Liver (tissue), 9 donors: ENCODE measurements around the gene RBMS3. TPM values are rescaled to one million over a fixed set of nuclear protein-coding genes. Genes with fewer than 3 reads are reported as not detected.

Source experiments
- DNase-seq: peaks from one replicate; pipeline ENCODE4 v3.0.0-alpha.2; 2017; ENCODE audit warnings: low spot score
- H3K27ac ChIP-seq, 2 donors: one replicate each; pipeline ENCODE4 v1.7.0; 2013; ENCODE audit warnings: inconsistent platforms in 2 of 2, low read length in 2 of 2, control low read depth in 1 of 2, low read depth in 1 of 2, mild to moderate bottlenecking in 1 of 2
- H3K27me3 ChIP-seq, 4 donors: one replicate each; pipeline versions ENCODE4 v1.6.1 to v1.7.0; 2013; ENCODE audit warnings: low read length in 3 of 4, inconsistent platforms in 1 of 4, mild to moderate bottlenecking in 1 of 4, moderate library complexity in 1 of 4; ENCODE audit not compliant: control insufficient read depth in 4 of 4, insufficient read depth in 4 of 4
- H3K36me3 ChIP-seq, 4 donors: one replicate each; pipeline versions ENCODE4 v1.6.1 to v1.7.0; 2013; ENCODE audit warnings: low read length in 3 of 4, mild to moderate bottlenecking in 3 of 4, low read depth in 1 of 4, moderate library complexity in 1 of 4; ENCODE audit not compliant: control insufficient read depth in 4 of 4, insufficient read depth in 3 of 4
- H3K4me1 ChIP-seq, 4 donors: one replicate each; pipeline versions ENCODE4 v1.6.1 to v1.7.0; 2013; ENCODE audit warnings: low read length in 3 of 4, mild to moderate bottlenecking in 3 of 4, moderate library complexity in 1 of 4; ENCODE audit not compliant: control insufficient read depth in 4 of 4, insufficient read depth in 4 of 4
- H3K4me3 ChIP-seq, 3 donors: one replicate each; pipeline versions ENCODE4 v1.6.1 to v1.7.0; 2013; ENCODE audit warnings: low read length in 3 of 3, control low read depth in 1 of 3, low read depth in 1 of 3, mild to moderate bottlenecking in 1 of 3
- H3K9ac ChIP-seq, 2 donors: one replicate each; pipeline ENCODE4 v1.7.0; 2013; ENCODE audit warnings: low read length in 2 of 2, mild to moderate bottlenecking in 2 of 2, moderate library complexity in 2 of 2, control low read depth in 1 of 2, low read depth in 1 of 2
- H3K9me3 ChIP-seq, 4 donors: one replicate each; pipeline versions ENCODE4 v1.6.1 to v1.7.0; 2013; ENCODE audit warnings: low read length in 3 of 4; ENCODE audit not compliant: control insufficient read depth in 4 of 4
- EGR1 ChIP-seq, 2 donors: IDR thresholded peaks; 2 replicates each; pipeline ENCODE4 v1.6.1; 2016 to 2018; ENCODE audit warnings: antibody characterized with exemption in 2 of 2, low read depth in 2 of 2
- FOXA2 ChIP-seq: IDR thresholded peaks from 2 replicates; pipeline ENCODE4 v1.6.1; 2016; ENCODE audit warnings: antibody characterized with exemption
- GABPA ChIP-seq, 2 donors: IDR thresholded peaks in 1 of 2; conservative IDR thresholded peaks in 1 of 2; 2 replicates each; pipeline ENCODE4 v1.6.1; 2016; ENCODE audit warnings: antibody characterized with exemption in 2 of 2, mild to moderate bottlenecking in 1 of 2, moderate library complexity in 1 of 2
- HNF4A ChIP-seq, 2 donors: conservative IDR thresholded peaks; 2 replicates each; pipeline ENCODE4 v1.6.1; 2016; ENCODE audit warnings: antibody characterized with exemption in 2 of 2, mild to moderate bottlenecking in 2 of 2
- HNF4G ChIP-seq: IDR thresholded peaks from 2 replicates; pipeline ENCODE4 v1.6.1; 2016; ENCODE audit warnings: antibody characterized with exemption
- JUND ChIP-seq, 2 donors: IDR thresholded peaks; 2 replicates each; pipeline ENCODE4 v1.6.1; 2016; ENCODE audit warnings: antibody characterized with exemption in 2 of 2
- MAX ChIP-seq: IDR thresholded peaks from 2 replicates; pipeline ENCODE4 v1.6.1; 2016; ENCODE audit warnings: antibody characterized with exemption
- NR2F2 ChIP-seq: IDR thresholded peaks from 2 replicates; pipeline ENCODE4 v1.6.1; 2016; ENCODE audit warnings: antibody characterized with exemption
- RAD21 ChIP-seq, 2 donors: IDR thresholded peaks; 2 replicates each; pipeline ENCODE4 v1.6.1; 2016; ENCODE audit warnings: antibody characterized with exemption in 2 of 2, mild to moderate bottlenecking in 2 of 2
- REST ChIP-seq: IDR thresholded peaks from 2 replicates; pipeline ENCODE4 v1.6.1; 2016; ENCODE audit warnings: antibody characterized with exemption, mild to moderate bottlenecking
- RXRA ChIP-seq, 2 donors: IDR thresholded peaks; 2 replicates each; pipeline ENCODE4 v1.6.1; 2017 to 2018; ENCODE audit warnings: antibody characterized with exemption in 2 of 2, mild to moderate bottlenecking in 1 of 2
- SP1 ChIP-seq: IDR thresholded peaks from 2 replicates; pipeline ENCODE4 v1.6.1; 2018; ENCODE audit warnings: antibody characterized with exemption, mild to moderate bottlenecking
- TAF1 ChIP-seq: conservative IDR thresholded peaks from 2 replicates; pipeline ENCODE4 v1.6.1; 2016; ENCODE audit warnings: antibody characterized with exemption, mild to moderate bottlenecking
- YY1 ChIP-seq: IDR thresholded peaks from 2 replicates; pipeline ENCODE4 v1.6.1; 2016; ENCODE audit warnings: antibody characterized with exemption, mild to moderate bottlenecking
- ZBTB33 ChIP-seq: IDR thresholded peaks from 2 replicates; pipeline ENCODE4 v1.6.1; 2016; ENCODE audit warnings: antibody characterized with exemption
- WGBS: extraction: QIAGEN DNeasy Blood & Tissue Kit; methylation state at CpG from one replicate; pipeline ENCODE4 v1.1.7; 2013; 5-methylcytosine and 5-hydroxymethylcytosine counted together
- polyA plus RNA-seq, 2 donors: library from polyadenylated mRNA; stranded (reverse) in 1 of 2; unstranded in 1 of 2; fragments of 200-250 nt in 1 of 2; fragments of >200 nt in 1 of 2; fragmentation: Nextera tagmentation in 1 of 2; extraction: Ambion mirVana in 1 of 2; gene quantifications; one replicate each; pipeline versions ENCODE4 v1.2.1 to v1.2.3, GENCODE V29; 2013 to 2015
- total RNA-seq, 2 donors: library from RNA; depleted of rRNA; stranded (reverse); fragments of >200 nt; gene quantifications; one replicate each; pipeline ENCODE4 v1.2.3, GENCODE V29; 2014
- TF ChIP-seq, protein P1 (sequence below): IDR thresholded peaks from 2 replicates; pipeline ENCODE4 v1.6.1; 2016; ENCODE audit warnings: antibody characterized with exemption
- TF ChIP-seq, protein P2 (sequence below): fragments of 150-350 bp; IDR thresholded peaks from 2 replicates; pipeline ENCODE4 v1.5.1; 2017; ENCODE audit warnings: improper control_type of control experiment, low read depth, low read length; ENCODE audit not compliant: missing input control
- donor health status: healthy.
- donor health status: healthy.
- donor health status: healthy.
- donor health status: healthy.
- donor health status: healthy.

The RBMS3 gene
- total and polyA plus RNA-seq, 4 donors = 1.2 to 14.9 (median 9.3) TPM

- no peak for TF ChIP-seq RAD21 (IDR thresholded peaks at IDR 0.05)
- TF ChIP-seq FOXA2 = no peak
- TF ChIP-seq SP1 = no peak
- H3K4me3 ChIP-seq = no peak overlapping the region
- peaks cover 0 to 9% (median 1%) of the 10 kb centered on the region in 4 donors for H3K4me1 ChIP-seq
- H3K9me3 ChIP-seq = no peaks in the 10 kb centered on the region
- peak overlapping the region in 1 of 2 donors; percentile 58 for H3K27ac ChIP-seq
- no peak for DNase-seq
- no peaks in the 10 kb centered on the region for H3K36me3 ChIP-seq
- H3K9ac ChIP-seq = peak overlapping the region in 1 of 2 donors; percentile 29
- WGBS = 16% methylated on average over 4 of the region's 4 CpGs
- peaks cover 0 to 8% (median under 1%) of the 10 kb centered on the region in 4 donors for H3K27me3 ChIP-seq
Measured at GRCh38 chr3:29285471-29286071, 4.7 kb downstream of the RBMS3 start.

- H3K27me3 ChIP-seq = no peaks in the 10 kb centered on the region
- 70% methylated on average over 5 of the region's 5 CpGs for WGBS
- no peak overlapping the region for H3K4me3 ChIP-seq
- H3K4me1 ChIP-seq = peaks cover 0 to 9% (median 7%) of the 10 kb centered on the region in 4 donors
- no peak overlapping the region for H3K27ac ChIP-seq
- no peak for DNase-seq
- H3K36me3 ChIP-seq = no peaks in the 10 kb centered on the region
- peak overlapping the region in 1 of 2 donors; percentile 3 for H3K9ac ChIP-seq
- TF ChIP-seq FOXA2 (no peak), JUND (IDR thresholded peaks at IDR 0.05) (no peak), NR2F2 (no peak), TAF1 (no peak), YY1 (no peak), EGR1 (IDR thresholded peaks at IDR 0.05; ENCODE audit: low read depth in 2 of 2) (no peak), RXRA (IDR thresholded peaks at IDR 0.05) (no peak), ZBTB33 (no peak), HNF4G (no peak), SP1 (no peak), MAX (no peak), RAD21 (IDR thresholded peaks at IDR 0.05) (no peak), GABPA (IDR thresholded peaks at IDR 0.05 in 1 of 2, conservative IDR thresholded peaks at IDR 0.05 in 1 of 2) (no peak), HNF4A (conservative IDR thresholded peaks at IDR 0.05) (no peak), REST (no peak)
- TF ChIP-seq, protein P1, sequence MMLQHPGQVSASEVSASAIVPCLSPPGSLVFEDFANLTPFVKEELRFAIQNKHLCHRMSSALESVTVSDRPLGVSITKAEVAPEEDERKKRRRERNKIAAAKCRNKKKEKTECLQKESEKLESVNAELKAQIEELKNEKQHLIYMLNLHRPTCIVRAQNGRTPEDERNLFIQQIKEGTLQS = no peak
- TF ChIP-seq, protein P2, sequence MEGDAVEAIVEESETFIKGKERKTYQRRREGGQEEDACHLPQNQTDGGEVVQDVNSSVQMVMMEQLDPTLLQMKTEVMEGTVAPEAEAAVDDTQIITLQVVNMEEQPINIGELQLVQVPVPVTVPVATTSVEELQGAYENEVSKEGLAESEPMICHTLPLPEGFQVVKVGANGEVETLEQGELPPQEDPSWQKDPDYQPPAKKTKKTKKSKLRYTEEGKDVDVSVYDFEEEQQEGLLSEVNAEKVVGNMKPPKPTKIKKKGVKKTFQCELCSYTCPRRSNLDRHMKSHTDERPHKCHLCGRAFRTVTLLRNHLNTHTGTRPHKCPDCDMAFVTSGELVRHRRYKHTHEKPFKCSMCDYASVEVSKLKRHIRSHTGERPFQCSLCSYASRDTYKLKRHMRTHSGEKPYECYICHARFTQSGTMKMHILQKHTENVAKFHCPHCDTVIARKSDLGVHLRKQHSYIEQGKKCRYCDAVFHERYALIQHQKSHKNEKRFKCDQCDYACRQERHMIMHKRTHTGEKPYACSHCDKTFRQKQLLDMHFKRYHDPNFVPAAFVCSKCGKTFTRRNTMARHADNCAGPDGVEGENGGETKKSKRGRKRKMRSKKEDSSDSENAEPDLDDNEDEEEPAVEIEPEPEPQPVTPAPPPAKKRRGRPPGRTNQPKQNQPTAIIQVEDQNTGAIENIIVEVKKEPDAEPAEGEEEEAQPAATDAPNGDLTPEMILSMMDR = no peak
- no peaks in the 10 kb centered on the region for H3K9me3 ChIP-seq
Measured at GRCh38 chr3:29286478-29287240, 5.8 kb downstream of the RBMS3 start.
